NB4 (cell line): ENCODE results near the gene ISG20.

Experiments
- CTCF ChIP-seq: IDR thresholded peaks from one replicate; pipeline ENCODE4 v1.5.1; 2012; ENCODE audit warnings: low read depth, low read length
- MAX ChIP-seq: IDR thresholded peaks from 2 replicates; pipeline ENCODE4 v1.6.1; 2011; ENCODE audit warnings: low read depth, low read length

GRCh38 chr15:88624971-88625490 is 13.8 kb upstream of the ISG20 start:
- TF ChIP-seq CTCF (no peak), MAX (no peak)
